Heart left ventricle (tissue), 13 donors: ENCODE data around the gene DHX8.

ENCODE experiments used
- CTCF ChIP-seq, 12 donors: fragments of 200-600 bp; sonication (generic) in 4 of 12; IDR thresholded peaks; one replicate each; pipeline versions ENCODE4 v1.5.0 to v1.8.0; 2018 to 2022; ENCODE audit warnings: antibody characterized with exemption in 12 of 12, mild to moderate bottlenecking in 5 of 12
- POLR2A ChIP-seq, 2 donors: fragments of 450-650 bp; IDR thresholded peaks; one replicate each; pipeline ENCODE4 v1.6.1; 2017; ENCODE audit warnings: antibody characterized with exemption in 2 of 2, mild to moderate bottlenecking in 2 of 2, moderate library complexity in 2 of 2
- donor health status: ischemic (EF 13 %, LVEDD 7.1; RV severe dilation, severe dysfunction).
- donor health status: DM: no; HTN: yes; CAD: no.
- donor health status: DM: no; HTN: no; CAD: no.
- donor health status: ischemic (EF 25% LVEDD 6.9; RV normal size, moderate dysfunction).
- donor health status: ischemic (EF 25% LVEDD 5.7; RV mildly dilated, moderate dysfunction).
- donor health status: ischemic (EF 35%, LVEDD 5.7; RV mildly dilated, moderate dysfunction).
- donor health status: nonischemic (EF 11% LVEDD 7.7; RV severe dilation, severe dysfunction).
- donor health status: DM: yes; HTN: yes; CAD: no.
- donor health status: PGD.
- donor health status: ischemic (EF 29% LVEDD 5.4; RV normal size, mild dysfunction).
- donor health status: nonischemic (EF 23%, LVEDD 6.1; RV moderate dilation, normal function).

DNA sequence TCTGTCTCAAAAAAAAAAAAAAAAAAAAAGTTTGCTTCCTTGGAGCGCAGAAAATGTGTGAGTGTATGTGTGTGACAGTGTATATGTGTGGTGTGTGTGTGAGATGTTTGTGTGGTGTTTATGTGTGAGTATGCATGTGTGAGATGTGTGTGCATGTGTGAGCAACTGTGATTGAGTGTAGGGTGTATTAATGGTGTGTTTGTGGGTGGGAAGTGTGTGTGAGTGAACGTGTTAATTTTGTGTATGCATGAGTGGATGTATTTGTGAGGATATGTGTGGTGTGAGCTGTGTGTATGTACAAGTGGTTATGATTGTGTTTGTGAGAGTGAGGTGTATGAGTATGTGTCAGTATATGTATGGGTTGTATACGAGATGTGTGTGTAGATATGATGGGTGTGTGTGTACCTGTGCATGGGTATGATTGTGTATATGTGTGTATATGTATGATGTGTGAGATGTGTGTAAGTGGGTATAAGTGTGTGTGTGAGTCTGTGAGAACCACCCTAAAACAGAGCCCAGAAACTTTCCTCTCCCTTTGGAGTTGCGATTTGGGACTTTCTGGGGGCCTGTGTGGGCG, 84.8 kb downstream of the DHX8 start:
- TF ChIP-seq CTCF (IDR thresholded peaks at IDR 0.05) (no peak), POLR2A (IDR thresholded peaks at IDR 0.05) (no peak)
